Measurements from ENCODE around the gene SLC24A2. TPM values are rescaled to one million over a fixed set of nuclear protein-coding genes. Genes with fewer than 3 reads are reported as not detected.

SLC24A2 gene
- total and polyA plus RNA-seq, 2 donors (not counting 3 experiments of a cell fraction or from before 2014, with no cell fraction given) = not detected

DNA sequence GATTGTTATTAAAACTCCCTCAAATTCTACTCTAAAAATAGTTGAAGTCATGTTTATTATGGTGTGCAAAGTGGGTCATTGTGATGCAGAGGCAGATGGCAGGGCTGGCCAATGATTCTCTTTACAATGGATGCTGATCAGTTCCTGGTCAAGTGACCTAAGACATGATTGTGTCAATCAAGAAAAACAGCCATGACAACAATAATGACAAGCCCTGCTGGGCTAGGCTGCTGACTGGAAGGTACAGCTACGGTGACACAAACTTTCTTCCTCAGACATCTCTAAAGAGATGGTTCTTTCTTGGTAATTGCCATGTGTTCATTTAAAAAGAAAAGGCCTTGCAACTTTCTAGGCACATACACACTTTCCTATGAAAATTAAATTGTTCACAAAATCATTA is 3.6 kb downstream of the SLC24A2 start:
- FAIRE-seq (no peak), DNase-seq (ENCODE audit: low read depth, low spot score) (no peak)
- dilution Hi-C loops (cut with MboI; ENCODE audit: extremely low pct_ligation_motif_present, low sequenced_read_pairs) = no loop called here
- no peaks in the 10 kb centered on the region for H3K79me2 ChIP-seq (ENCODE audit: control insufficient read depth, insufficient read depth, low read length)
- H3K4me3 ChIP-seq (replicated peaks in 1 of 3; ENCODE audit: insufficient read depth in 1 of 3, low read depth in 1 of 3, low read length in 3 of 3) = no peak overlapping the region
- peaks cover 2% of the 10 kb centered on the region for H4K20me1 ChIP-seq (replicated peaks; ENCODE audit: control insufficient read depth, extremely low read depth, insufficient read depth, low read length)
- no TSS peak for BruUV-seq (replicated peaks)
- TF ChIP-seq MYC (IDR thresholded peaks at IDR 0.05; ENCODE audit: low read depth, low read length) (no peak), POLR2A (IDR thresholded peaks at IDR 0.05; ENCODE audit: low read depth, low read length) (no peak), FOS (IDR thresholded peaks at IDR 0.05; ENCODE audit: borderline replicate concordance, insufficient read depth, low read length) (no peak), GATA2 (IDR thresholded peaks at IDR 0.05; ENCODE audit: insufficient read depth, insufficient read length, low read depth, low read length) (no peak), POLR2AphosphoS5 (IDR thresholded peaks at IDR 0.05; ENCODE audit: insufficient read depth, low read depth, low read length) (no peak), JUN (IDR thresholded peaks at IDR 0.05; ENCODE audit: borderline replicate concordance, insufficient read depth, insufficient read length, low read depth) (no peak), EZH2 (IDR thresholded peaks at IDR 0.05; ENCODE audit: borderline replicate concordance, low read depth, low read length, severe bottlenecking) (no peak)
- TF ChIP-seq, protein P1, sequence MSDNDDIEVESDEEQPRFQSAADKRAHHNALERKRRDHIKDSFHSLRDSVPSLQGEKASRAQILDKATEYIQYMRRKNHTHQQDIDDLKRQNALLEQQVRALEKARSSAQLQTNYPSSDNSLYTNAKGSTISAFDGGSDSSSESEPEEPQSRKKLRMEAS (IDR thresholded peaks at IDR 0.05; ENCODE audit: insufficient read depth, insufficient read length) = no peak
- TF ChIP-seq, protein P2, sequence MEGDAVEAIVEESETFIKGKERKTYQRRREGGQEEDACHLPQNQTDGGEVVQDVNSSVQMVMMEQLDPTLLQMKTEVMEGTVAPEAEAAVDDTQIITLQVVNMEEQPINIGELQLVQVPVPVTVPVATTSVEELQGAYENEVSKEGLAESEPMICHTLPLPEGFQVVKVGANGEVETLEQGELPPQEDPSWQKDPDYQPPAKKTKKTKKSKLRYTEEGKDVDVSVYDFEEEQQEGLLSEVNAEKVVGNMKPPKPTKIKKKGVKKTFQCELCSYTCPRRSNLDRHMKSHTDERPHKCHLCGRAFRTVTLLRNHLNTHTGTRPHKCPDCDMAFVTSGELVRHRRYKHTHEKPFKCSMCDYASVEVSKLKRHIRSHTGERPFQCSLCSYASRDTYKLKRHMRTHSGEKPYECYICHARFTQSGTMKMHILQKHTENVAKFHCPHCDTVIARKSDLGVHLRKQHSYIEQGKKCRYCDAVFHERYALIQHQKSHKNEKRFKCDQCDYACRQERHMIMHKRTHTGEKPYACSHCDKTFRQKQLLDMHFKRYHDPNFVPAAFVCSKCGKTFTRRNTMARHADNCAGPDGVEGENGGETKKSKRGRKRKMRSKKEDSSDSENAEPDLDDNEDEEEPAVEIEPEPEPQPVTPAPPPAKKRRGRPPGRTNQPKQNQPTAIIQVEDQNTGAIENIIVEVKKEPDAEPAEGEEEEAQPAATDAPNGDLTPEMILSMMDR (IDR thresholded peaks at IDR 0.05; ENCODE audit: extremely low read depth in 1 of 2, insufficient read depth in 1 of 2, low read depth in 1 of 2, low read length in 2 of 2) = no peak
- intact Hi-C loops (cut with micrococcal nuclease) = no loop called here
- H3K27me3 ChIP-seq (ENCODE audit: control insufficient read depth in 2 of 2, insufficient read depth in 2 of 2, low read length in 2 of 2) = peaks cover 14 to 29% of the 10 kb centered on the region in 2 experiments
- H3K4me2 ChIP-seq (ENCODE audit: insufficient read depth, low read length) = no peak overlapping the region
- no peak overlapping the region for H3K27ac ChIP-seq (ENCODE audit: insufficient read depth, low read depth, low read length)
- no peaks in the 10 kb centered on the region for H3K4me1 ChIP-seq (ENCODE audit: control insufficient read depth, extremely low read depth, insufficient read depth, low read length)
- no peaks in the 10 kb centered on the region for H3K36me3 ChIP-seq (ENCODE audit: control insufficient read depth in 2 of 2, extremely low read depth in 1 of 2, insufficient read depth in 2 of 2, low read length in 2 of 2)
- H3K9me3 ChIP-seq (replicated peaks; ENCODE audit: control insufficient read depth, insufficient read depth, low read length) = no peaks in the 10 kb centered on the region
- H3K9me1 ChIP-seq (replicated peaks; ENCODE audit: control insufficient read depth, extremely low read depth, insufficient read depth, low read length) = no peaks in the 10 kb centered on the region
- CTCF ChIA-PET = no interaction called here
- POLR2A ChIA-PET = no interaction called here
- H3K9ac ChIP-seq (replicated peaks; ENCODE audit: extremely low read depth, insufficient read depth, low read length) = no peak overlapping the region
- H2AFZ ChIP-seq (ENCODE audit: low read depth, low read length) = no peak overlapping the region

Measured in endothelial cell of umbilical vein (primary cell).